Uterus (tissue), 2 donors: ENCODE results near the gene SHISA5.

ENCODE experiments used
- POLR2A ChIP-seq, 2 donors: fragments of 450-650 bp; IDR thresholded peaks; one replicate each; pipeline ENCODE4 v1.6.1; 2016; ENCODE audit warnings: antibody characterized with exemption in 2 of 2, mild to moderate bottlenecking in 1 of 2, moderate library complexity in 1 of 2
- TF ChIP-seq, protein P1 (sequence below), 4 experiments: fragments of 200-600 bp in 2 of 4; fragments of 450-650 bp in 2 of 4; sonication (generic) in 2 of 4; IDR thresholded peaks; one replicate each; pipeline ENCODE4 v1.5.1; 2016 to 2019; ENCODE audit warnings: antibody characterized with exemption in 4 of 4, mild to moderate bottlenecking in 2 of 4, moderate library complexity in 1 of 4

DNA sequence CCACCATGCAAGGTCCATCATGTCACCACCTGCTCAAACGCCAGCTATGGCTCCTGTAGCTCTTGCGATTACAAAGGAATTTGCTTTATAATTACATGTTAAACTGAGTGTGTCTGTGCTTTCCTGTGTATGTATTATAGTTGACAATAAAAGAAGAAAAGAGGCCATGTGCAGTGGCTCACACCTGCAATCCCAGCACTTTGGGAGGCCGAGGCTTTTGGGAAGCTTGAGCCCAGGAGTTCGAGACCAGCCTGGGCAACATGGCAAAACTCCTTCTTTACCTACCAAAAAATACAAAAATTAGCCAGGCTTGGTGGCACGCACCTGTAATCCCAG is 30.4 kb downstream of the SHISA5 start:
- TF ChIP-seq, protein P1, sequence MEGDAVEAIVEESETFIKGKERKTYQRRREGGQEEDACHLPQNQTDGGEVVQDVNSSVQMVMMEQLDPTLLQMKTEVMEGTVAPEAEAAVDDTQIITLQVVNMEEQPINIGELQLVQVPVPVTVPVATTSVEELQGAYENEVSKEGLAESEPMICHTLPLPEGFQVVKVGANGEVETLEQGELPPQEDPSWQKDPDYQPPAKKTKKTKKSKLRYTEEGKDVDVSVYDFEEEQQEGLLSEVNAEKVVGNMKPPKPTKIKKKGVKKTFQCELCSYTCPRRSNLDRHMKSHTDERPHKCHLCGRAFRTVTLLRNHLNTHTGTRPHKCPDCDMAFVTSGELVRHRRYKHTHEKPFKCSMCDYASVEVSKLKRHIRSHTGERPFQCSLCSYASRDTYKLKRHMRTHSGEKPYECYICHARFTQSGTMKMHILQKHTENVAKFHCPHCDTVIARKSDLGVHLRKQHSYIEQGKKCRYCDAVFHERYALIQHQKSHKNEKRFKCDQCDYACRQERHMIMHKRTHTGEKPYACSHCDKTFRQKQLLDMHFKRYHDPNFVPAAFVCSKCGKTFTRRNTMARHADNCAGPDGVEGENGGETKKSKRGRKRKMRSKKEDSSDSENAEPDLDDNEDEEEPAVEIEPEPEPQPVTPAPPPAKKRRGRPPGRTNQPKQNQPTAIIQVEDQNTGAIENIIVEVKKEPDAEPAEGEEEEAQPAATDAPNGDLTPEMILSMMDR (IDR thresholded peaks at IDR 0.05), result no peak
- TF ChIP-seq POLR2A (IDR thresholded peaks at IDR 0.05), result no peak
